Measurements from ENCODE around the gene CDV3.

Gene CDV3

DNA sequence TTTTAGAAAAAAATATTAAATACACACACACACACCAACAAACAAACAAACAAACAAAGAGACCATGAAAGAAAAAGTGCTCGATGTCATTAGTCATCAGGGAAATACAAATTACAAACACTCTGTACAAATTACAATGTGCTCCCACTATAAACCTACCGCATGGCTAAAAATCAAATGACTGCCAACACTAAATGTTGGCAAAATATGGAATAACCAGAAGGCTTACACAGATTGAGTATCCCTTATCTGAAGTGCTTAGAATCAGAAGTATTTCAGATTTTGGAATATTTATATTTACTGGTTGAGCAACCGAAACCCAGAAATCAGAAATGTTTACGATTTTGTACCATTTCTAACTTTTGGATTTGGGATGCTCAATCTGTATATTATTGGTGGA, 33.4 kb downstream of the CDV3 start:
- DNase-seq: no peak

- DNase-seq: no peak
These were observed 34.3 kb downstream of the CDV3 start for GRCh38 chr3:133607816-133608215.

DNA sequence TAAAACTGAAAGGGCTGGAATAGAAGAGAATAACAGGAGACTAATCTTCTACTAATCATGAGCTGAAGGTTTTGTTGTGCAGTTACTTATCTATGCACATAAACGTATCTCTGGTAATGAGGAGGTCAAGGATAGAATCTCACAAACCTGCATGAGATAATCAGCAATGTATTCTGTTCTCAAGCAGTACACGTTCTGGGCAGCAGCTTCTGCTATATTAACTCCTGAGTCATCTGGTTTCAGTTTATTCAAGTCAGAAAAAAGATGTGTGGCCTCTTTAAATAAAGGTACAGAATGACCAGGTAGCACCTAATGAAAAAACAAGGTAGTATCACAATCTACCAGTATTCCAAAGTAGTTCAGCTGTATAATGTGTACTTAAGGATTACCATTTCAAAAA, 34.9 kb downstream of the CDV3 start:
- no peak for DNase-seq

GRCh38 chr3:133610031-133610430, 36.5 kb downstream of the CDV3 start:
- no peak for DNase-seq

GRCh38 chr3:133611534-133611933, 38.0 kb downstream of the CDV3 start:
- DNase-seq: no peak

GRCh38 chr3:133620066-133620784, 46.7 kb downstream of the CDV3 start:
- DNase-seq: no peak

DNA sequence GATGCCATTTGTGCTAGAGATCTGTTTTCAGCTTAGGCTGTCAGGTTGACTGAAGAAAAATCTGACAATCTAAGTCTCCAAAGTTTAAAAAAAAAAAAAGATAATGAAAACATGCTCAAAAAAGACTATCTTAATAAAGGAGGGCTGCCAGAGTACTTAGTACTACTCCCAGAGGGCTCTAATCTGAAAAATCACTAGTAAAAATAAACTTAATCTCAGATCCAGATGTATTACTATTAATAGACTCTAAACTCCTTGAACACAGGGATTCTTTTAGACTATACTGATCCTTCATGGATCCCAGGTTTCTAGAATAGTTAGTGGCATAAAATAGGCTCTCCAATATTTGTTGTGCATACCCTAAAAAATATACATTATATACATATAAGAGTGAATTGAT, 54.3 kb downstream of the CDV3 start:
- no peak for DNase-seq

DNA sequence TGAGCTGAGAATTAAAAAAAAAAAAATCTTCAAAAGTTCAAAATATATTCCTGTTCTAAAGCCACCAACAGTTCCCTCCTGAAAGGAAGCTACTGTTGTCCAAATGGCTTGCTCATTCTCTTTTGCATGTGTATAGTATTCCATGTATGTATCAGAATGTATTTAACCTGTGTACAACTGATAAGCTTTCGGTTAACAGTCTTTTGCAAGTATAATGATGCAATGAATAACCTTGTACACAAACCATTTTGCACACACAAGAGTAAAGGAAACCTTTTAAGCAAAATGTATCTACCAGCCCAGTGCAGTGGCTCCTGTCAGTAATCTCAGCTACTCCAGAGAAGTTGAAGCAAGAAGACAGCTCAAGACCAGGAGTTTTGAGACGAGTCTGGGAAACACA, 55.7 kb downstream of the CDV3 start:
- no peak for DNase-seq

DNA sequence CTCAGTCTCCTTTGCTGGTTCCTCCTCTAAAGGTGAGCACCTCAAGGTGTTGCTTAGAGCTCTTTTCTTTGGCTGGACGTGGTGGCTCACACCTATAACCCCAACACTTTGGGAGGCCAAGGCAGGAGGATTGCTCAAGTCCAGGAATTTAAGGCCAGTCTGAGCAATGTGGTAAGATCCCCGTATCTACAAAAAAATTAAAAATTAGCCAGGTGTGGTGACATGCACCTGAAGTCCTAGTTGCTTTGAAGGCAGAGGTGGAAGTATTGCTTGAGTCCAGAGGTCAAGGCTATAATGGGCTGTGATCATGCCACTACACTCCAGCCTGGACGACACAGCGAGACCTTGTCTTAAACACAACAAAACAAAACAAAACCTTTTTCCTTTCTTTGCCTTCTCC, 60.0 kb downstream of the CDV3 start:
- no peak for DNase-seq

All from right hindlimb (tissue), 1 donor.